8988T (cell line): ENCODE results near the gene LRRC10.

Source experiments
- DNase-seq: peaks from one replicate; pipeline ENCODE4 v3.0.0; 2011

Gene LRRC10

DNA sequence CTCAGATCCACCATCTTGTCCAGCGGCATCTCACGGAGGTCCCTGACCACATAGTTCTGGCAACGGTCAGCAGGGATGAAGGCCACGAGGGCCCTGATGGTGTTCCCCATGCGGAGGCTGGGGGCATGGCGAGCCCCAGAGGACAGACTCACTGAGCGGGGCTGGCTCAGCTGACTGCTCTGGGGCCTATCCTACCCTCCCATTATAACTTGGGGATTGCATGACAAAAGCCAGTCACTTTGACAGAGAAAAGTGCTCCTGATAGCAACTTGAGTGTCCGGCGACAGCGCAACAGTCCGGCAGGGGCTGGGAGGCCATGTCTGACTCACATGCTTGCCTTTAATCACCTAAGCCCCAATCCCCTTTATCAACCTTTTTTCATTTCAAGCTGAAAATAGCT, at the start of gene LRRC10:
Gene LRRC10, minus strand, starts transcription at position 179 of the 400 bp plus-strand sequence. Its CDS starts 69 bp downstream, at position 110.
- DNase-seq: no peak

GRCh38 chr12:69660164-69660863, 49.6 kb upstream of the LRRC10 start:
- no peak for DNase-seq

DNA sequence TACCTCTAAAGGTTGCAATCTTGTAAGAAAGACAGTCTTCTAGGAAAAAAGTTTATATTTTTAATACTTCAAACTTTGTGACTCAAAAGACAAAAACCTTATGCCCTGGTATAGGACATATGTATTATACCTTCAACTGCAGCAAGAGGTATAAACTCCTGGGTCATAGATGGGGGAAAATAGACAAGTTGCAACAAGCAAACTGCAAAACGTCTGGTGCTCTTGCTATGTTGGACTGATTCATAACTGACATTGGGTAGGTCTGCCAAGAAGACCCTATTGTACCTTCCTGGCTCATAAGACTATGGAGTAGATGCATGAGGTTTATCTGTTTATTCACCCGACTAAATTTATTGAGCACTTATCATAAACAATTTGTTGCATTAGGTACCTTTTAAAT, 47.5 kb upstream of the LRRC10 start:
- DNase-seq: no peak

- no peak for DNase-seq
Measured at GRCh38 chr12:69657376-69658137, 46.9 kb upstream of the LRRC10 start.

DNA sequence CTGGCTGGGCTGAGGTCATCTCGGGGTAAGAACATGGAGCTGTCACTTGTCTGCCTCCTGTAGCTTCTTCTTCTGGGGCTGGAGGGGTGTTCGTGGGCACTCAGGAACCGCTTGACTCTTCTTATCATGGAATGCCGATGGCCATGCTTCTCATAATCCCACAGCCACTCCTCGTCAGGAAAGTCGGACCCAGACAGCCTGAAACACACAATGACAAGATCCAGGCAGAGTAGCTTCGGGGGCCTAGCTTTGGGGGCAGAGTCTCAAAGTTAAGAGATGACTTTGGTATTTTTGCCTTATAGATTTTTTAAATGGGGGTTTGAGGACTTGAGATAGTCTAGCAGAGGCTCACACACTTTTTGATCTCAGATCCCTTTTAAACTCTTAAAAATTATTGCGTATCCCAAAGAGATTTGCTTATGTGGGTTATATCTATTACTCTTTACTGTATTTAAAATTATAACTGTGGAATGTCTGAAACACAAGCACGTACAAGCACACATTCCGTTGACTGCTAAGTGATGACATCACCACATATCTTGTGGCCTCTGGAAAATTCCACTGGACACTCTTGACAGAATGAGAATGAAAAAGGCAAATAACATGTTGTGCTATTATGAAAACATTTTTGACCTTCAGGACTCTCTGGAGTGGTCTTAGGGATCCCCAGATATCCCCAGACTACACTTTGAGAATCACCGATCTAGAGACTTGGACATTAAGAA, 45.1 kb upstream of the LRRC10 start:
- DNase-seq: no peak

DNA sequence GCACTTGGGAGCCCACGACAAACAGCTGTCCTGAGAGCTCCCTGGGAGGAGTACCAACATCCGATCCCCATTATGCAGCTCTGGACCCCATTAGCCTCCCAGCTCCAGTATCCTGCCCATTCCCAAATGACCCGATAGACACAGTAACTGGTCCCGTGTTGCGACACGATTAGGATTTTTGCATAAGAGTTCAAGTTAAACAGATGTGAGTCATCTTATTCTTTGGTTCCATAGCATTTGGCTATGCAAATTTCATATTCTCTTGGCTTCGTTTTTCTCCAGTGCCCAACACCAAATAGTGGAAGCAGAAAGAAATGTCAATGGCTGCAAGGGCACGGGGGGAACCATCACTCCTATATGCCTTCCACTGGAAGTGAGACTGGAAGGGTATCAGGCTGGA, 43.0 kb upstream of the LRRC10 start:
- DNase-seq: no peak

GRCh38 chr12:69651922-69652321, 41.2 kb upstream of the LRRC10 start:
- DNase-seq: no peak

- no peak for DNase-seq
Measured at GRCh38 chr12:69649529-69649928, 38.8 kb upstream of the LRRC10 start.

DNA sequence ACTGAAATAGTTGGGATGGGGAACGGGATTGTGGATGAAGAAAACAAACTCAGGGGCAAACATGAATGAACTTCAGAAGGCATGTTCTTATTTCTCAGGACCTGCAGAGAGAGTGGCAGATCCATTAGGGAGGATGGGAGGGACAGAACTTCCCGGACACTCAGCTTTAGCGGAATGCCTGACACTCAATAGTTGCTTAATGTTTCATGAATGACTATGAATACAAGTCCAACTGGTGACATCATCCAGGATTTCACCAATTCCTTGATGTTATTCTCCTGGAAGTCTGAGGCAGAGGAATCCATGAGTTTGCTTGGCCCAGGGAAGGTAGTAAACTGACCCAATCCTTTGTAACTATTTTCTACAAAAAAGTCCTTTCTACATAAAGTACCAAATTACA, 37.8 kb upstream of the LRRC10 start:
- DNase-seq: no peak

DNA sequence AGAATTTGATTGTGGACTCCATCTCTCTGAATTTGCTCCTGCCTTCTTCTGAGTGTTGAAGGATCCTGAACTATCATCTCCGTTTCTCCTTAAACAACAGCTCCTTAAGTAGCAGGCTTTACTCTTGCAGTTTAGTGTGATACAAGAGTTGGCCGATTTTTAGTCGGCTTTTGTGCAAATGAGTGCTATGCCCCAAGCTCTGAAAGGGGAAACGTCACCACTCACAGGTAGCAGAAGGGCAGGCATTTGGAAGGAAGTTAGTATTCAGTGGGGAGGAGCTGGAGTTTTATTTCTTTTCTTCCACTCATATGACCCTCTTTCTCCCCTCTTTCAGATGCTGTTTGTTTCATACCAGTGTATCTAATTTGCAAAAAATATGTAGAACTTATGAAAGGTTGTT, 36.5 kb upstream of the LRRC10 start:
- no peak for DNase-seq

DNA sequence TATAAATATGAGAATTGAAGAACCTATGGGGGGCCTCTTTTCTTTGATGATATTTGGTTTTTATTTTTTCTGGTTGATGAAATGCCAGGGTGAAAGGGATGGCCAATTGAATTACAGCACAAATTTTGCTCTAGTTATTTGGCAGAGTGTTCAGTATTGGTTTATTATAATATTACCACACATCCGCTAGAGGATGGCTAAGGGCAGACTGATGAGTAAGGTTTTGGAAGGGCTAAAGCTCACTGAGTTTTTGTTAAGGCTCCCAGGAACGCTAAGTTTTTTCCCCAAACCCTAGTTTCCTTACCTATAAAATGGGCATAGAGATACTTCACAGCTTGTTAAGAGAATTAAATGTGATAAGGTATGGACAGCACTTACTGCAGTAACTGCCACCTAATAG, 34.3 kb upstream of the LRRC10 start:
- DNase-seq: no peak

DNA sequence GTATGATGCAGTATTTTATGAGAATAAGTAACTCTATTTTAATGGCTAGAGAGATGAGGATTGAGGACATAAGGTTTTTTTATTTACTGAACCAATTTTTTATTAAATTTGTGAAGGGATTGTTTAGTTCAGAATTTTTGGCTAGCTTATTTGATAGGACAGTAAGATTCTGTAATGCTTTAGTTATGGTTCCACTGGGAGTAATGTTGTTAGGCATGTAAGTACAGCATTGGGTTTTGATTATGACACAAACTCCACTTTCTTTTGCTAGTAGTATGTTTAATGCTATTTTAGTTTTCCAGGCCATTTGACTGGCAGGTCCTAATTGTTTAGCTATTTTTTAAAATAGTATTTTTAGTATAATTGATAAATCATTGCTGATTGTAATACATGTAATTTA, 33.8 kb upstream of the LRRC10 start:
- DNase-seq: no peak

DNA sequence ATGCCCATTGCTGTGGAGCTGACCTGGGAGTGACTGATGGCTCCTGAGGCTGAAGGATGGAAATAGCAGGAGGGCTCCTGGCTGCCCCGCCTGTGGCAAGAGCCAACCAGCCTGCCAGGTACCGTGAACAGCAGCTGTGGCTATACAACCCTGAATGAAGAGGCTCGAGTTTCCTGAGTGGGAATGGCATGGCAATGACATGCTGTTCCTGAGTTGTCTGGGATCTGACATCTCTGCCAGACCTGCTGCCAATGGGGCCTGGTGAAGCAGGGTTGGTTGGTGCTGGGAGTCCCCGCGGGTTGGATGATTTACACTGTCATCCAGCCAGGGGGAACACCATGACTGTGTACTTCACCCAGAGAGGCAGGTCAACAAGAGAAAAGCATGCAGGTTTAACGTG, 31.8 kb upstream of the LRRC10 start:
- no peak for DNase-seq

- no peak for DNase-seq
Measured at GRCh38 chr12:69641546-69641945, 30.8 kb upstream of the LRRC10 start.

GRCh38 chr12:69639400-69640016, 28.8 kb upstream of the LRRC10 start:
- DNase-seq: peak; percentile 70

DNA sequence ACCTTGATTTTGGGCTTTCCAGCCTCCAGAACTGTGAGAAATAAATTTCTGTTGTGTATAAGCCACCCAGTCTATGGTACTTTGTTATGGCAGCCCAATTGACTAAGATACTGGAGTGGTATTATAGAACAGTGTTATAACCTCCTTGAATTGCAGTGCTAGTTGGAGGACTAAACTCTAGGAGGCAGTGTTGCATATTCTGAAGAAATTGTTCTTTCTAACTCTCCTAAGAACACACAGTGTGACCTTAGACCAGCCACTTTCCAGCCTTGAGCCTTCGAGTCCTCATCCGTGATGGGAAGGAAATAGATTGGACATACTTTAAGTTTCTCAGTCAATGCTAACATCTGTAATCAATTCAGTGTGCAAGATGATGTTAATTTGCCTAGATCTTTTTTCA, 22.4 kb upstream of the LRRC10 start:
- DNase-seq: no peak

DNA sequence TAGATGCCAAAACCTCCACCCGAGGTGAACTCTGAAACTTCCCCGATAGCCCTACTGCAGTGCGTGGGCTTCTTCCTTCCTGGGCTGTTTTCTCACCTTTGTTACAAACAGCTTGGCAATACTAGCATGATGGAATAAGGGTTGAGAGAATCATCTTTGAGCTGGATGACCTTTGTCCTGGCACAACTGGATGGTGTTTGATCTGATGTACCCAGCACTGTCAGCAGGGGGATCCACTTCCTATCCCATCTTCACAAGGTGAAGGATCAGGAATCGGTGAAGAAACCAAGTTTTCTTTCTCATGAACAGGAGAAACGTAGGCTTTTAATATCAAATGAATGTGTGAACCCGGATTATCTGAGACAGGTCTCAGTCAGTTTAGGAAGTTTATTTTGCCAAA, 19.5 kb upstream of the LRRC10 start:
- DNase-seq: peak; percentile 39

DNA sequence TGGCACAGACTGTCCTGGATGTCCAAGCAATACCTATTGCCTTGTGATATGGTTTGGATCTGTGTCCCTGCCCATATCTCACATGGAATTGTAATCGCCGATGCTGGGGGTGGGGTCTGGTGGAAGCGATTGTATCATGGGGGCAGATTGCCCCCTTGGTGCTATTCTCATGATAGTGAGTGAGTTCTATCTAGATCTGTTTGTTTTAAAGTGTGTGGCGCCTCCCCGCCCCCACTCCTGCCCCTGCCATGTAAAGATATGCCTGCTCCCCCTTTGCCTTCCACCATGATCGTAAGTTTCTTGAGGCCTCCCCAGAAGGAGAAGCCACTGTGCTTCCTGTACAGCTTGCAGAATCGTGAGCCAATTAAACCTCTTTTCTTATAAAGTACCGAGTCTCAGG, 16.8 kb upstream of the LRRC10 start:
- no peak for DNase-seq

DNA sequence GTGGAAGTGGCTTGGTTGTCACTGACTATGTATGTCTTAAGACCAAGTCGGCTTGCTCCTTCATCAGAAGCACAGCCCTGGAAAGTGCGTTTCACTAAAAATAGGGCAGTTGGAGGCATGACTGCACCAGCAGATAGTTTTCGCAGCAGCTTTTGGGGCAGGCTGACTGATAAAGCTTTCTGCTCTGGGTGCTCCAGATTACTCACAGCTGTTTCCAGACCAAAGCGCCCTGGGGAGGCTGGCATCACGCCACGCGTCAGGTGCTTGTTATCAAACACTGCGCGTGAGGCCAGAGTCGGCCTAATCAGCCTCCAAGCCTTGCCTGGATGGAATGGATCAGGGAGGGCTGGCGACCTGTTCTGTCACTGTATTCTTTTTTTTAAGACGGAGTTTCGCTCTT, 13.3 kb upstream of the LRRC10 start:
- no peak for DNase-seq

- no peak for DNase-seq
Measured at GRCh38 chr12:69621551-69621950, 10.8 kb upstream of the LRRC10 start.

DNA sequence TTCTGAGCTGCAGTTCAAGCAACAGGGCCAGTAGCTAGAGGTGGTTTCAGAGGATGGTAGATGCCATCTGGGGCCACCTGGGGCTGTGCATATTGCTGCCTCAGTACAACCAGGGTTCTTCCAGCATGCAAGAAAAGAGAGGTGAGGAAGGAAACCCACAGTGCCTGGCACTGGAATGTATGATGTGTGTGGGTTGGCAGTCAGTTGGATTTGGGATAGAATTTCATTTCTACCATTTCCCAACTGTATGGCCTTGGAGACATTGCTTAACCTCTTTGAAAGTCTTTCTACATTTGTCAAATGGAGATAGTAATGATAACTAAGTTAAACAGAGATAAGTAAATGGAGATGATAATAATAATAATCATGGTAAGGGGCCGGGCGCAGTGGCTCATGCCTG, 10.2 kb upstream of the LRRC10 start:
- DNase-seq: no peak

DNA sequence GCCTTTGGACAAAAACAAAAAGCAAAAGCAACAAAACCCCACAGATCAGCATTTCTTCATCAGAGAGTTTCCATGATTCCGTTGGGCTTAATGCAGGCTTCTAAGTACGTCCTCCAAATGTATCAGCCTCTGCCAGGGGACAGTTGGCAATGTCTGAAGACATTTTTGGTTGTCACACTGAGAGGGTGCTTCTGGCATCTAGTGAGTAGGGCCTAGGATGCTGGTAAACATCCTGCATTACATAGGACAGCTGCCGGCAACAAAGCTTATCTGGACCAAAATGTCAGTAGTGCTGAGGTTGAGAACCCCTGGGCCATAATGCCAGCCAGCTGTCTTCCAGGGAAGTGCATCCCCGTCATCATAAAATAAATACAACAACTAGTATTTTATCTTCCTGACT, 9.4 kb upstream of the LRRC10 start:
- DNase-seq: no peak

DNA sequence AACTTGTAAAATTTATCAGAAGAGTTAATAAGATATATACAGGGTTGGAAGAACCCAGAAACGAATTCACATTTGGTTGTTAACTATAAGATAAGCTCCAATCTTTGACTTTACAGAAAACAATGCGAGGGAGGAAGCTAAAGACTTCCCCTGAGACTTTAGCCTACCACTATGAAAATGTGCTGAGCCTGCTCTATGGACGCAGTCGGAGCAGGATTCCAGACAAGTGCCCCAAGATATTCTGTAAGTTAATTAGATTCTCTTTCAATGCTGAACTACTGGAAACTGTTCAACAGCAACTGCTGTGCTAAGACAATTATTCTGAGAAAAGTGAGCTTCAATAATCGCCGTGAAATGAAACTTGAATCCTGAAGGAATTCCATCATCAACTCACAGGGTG, 8.3 kb upstream of the LRRC10 start:
- DNase-seq: no peak

- DNase-seq: no peak
Measured at GRCh38 chr12:69616025-69616424, 5.3 kb upstream of the LRRC10 start.
